Limb (tissue), 2 donors: ENCODE results near the gene RCOR2.

ENCODE experiments used
- DNase-seq, 2 donors: peaks; one replicate each; pipeline ENCODE4 v3.0.0-alpha.2; 2016; ENCODE audit errors: extremely low spot score in 2 of 2

The RCOR2 gene

GRCh38 chr11:63923319-63923718 lies 6.4 kb upstream of the RCOR2 start:
- DNase-seq: no peak

DNA sequence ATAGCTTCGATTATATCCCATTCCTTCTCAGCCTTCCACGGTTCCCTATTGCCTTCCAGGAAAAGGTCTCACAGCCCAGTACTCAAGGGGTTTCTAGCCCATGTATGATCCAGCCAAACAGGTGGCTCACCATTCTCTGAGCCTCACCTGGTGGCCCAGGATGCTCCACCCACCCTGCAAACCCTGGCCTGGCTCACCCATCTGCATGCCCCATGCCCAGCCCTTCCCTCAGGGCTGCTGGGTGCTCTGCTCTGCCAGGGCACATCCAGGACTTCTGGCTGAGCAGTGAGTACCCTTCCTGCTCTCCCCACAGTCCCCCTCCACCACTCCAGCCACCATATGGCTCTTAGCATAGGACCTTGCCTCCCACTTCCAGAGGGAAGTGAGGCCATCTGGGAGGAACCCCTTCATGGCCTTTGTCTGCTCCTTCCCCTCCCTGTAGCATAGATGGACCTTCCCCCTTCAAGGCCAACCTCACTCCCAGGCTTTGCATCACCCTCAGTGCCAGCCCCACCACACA lies 5.8 kb upstream of the RCOR2 start:
- no peak for DNase-seq

DNA sequence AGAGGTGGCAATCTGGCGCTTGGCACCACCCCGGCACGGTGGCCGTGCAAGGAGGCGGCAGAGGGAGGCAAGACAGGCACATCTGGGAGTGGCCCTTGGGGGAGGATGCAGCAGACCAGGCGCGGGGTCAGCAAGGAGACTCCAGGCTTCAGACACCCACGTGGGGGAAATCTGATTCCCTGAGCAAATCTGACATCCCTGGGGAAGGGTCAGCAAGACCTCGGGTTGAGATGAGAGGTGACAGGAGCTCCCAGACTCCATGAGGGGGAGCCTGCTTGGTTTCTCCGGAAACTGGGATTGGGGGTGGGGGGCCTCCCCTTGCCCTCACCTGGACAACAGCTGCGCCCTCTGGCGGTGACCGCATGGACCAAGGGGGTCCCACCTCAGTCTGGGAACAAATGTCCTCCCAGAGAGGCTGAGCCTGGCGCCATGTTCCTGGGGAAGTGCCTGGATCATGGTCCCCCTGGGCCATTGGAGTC lies 4.0 kb upstream of the RCOR2 start:
- DNase-seq: no peak

- peak in 1 of 2 donors; percentile 65 for DNase-seq
These were observed 3.4 kb upstream of the RCOR2 start for GRCh38 chr11:63920126-63920938.

GRCh38 chr11:63919267-63920125 lies 2.5 kb upstream of the RCOR2 start:
- DNase-seq: peak in 1 of 2 donors; percentile 80

DNA sequence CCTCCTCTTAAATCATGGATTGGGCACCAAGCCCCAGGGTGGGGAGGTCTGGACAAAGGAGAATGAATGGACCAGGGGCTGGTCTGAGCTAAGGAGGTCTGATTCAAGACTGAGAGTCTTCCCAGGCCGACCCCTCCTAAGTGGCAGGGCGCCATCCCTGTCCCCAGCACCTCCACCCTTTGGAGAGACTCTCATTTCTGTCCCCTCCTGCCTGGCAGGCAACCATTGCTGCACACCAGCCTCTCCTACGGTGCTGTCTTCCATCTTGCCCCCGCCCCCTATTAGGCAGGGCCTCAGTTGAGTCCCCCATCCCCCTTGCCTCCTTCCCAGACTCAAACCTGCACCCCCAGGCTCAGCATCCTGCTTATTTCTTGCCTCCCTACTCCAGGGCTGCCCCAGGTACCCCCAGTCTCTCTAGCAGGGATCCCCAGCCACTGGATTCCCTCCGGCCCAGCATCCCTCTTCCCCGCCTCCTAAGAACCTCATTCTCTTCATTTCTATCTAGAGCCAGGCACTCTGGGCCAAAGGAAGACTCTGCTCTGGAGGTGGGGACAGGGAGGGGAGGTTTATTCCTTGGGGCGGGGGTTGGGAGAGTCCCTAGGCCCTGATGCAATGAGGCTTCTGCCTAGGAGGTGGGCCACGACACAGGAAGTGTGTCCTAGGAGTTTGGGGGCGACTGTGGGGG lies 1.7 kb upstream of the RCOR2 start:
- DNase-seq: peak in 1 of 2 donors; percentile 67

DNA sequence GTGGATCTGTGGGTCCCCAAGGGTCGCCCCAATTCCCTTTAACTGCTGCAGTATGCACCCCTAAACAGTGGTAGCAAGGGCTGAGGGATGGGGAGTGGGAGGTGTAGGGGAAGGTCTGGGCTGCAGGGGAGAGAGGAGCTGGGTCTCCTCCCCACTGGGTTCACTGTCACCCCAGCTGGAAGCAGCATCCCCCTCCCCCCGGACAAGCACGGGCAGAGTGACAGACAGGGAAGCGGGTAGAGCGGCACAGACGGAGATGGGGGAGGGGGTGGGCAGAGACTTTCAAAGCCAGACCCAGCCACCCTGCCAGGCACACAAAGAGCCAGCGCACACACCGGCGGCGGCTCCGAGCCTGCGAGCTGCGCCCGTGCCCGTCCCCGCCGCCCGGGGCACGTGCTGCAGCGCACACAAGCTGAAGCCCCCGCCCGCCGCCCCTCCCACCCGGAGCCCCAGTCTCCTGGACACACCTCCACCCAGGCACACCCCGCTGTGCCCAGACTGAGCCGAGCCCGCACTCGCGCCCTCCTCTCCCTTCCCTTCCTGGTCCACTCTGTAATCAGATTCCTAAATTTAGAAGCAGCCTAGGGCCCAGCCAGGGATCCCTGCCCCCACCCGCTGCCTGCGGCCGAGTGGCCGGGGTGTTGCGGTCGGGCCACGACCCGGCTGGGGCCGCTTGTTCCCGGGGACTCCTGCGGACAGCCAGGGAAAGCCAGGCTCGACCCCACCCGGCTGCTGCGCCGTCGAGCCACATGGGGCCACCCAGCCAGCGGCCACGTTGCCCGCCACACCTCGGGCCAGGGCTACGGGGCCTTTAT lies 935 bp upstream of the RCOR2 start:
- DNase-seq: peak; percentile 61 to 85

GRCh38 chr11:63915961-63916836 lies 765 bp downstream of the RCOR2 start:
- peak in 1 of 2 donors; percentile 79 for DNase-seq

DNA sequence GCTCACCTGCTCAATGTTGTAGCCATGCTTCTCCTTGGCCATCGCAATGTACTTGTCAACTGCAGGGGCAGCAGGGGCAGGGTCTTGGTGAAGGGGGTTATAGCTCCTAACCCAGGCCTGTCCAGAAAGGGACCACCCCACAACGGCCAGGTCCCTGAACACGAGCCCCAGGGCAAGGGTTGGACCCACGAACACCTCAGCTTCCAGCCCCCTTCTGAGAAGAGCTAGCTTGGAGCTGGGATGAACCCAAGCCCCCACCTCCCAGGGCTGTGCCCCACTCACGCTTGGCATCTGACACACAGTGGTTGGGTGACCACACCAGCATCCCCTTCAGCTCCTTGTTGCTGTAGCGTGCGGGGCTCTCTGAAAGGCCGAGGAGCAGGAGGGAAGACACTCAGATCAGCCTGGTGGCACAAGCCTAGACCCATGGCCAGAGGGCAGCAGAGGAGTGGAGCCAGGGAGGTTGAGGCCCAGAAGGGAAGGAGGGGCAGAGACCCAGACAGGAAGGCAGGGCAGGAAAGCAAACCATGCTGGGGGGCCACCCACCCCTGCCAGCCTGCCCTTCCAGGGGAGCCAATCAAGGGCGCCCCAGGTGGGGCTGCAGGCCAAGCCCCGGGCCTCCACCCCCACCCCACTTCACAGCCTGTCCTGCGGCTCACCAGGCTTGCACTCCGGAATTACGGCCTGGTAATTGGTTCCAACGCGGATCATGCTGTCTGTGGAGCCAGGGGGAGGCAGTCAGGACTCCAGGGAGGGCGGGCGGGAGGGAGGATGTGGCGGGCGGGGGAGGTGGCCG lies 1.9 kb downstream of the RCOR2 start:
- no peak for DNase-seq

DNA sequence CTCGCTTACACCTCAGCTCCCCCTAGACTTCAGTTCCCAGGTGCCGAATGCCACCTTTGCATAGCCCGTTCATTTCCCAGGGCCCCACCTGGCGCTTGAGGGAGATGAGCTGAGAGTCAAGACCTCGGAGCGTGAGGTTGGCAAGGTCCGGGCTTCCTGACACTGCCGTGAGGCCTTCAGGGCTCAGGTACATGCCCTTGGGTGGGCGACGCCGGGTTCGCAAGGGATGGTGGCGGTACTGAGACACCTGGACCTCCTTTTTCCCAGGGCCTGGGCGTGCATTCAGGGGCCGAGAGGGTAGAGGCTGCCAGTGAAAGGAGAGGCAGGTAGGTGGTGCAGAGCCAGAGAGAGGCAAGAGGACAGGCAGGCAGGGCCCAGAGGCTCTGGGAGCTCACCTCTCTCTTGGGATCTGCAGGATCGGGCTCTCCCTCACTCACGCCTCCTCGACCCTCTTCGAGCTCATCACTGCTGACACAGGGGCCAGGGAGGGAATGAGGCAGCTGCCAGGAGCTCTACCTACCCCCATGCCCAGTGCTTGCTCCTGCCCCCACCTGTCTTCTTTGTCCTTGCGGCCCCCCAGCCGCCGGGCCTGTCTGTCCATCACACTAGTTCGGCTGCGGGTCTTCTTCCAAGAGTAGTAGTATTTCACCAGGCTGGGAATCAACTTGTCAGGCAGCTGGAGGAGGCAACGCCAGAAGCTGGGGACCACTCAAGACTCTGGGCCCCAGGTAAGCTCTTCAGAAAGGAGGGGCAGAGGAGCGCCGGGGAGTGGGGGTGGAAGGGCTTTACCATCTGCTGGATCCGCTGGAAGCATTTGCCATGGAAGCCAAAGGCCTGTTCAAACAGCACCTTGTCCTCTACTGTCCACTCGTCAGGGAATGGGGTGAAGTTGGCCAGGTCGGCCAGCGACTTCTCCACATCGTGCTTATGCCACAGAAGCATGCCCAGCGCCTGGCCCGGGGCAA lies 2.8 kb downstream of the RCOR2 start:
- DNase-seq: no peak

GRCh38 chr11:63912678-63913077 lies 4.3 kb downstream of the RCOR2 start:
- DNase-seq: no peak

GRCh38 chr11:63911876-63912275 lies 5.1 kb downstream of the RCOR2 start:
- DNase-seq: no peak

- DNase-seq: no peak
These were observed 5.5 kb downstream of the RCOR2 start for GRCh38 chr11:63911440-63911839.

- no peak for DNase-seq
These were observed 6.3 kb downstream of the RCOR2 start for GRCh38 chr11:63910675-63911074.

- DNase-seq: peak in 1 of 2 donors; percentile 71
These were observed 7.1 kb downstream of the RCOR2 start for GRCh38 chr11:63909591-63910506.

DNA sequence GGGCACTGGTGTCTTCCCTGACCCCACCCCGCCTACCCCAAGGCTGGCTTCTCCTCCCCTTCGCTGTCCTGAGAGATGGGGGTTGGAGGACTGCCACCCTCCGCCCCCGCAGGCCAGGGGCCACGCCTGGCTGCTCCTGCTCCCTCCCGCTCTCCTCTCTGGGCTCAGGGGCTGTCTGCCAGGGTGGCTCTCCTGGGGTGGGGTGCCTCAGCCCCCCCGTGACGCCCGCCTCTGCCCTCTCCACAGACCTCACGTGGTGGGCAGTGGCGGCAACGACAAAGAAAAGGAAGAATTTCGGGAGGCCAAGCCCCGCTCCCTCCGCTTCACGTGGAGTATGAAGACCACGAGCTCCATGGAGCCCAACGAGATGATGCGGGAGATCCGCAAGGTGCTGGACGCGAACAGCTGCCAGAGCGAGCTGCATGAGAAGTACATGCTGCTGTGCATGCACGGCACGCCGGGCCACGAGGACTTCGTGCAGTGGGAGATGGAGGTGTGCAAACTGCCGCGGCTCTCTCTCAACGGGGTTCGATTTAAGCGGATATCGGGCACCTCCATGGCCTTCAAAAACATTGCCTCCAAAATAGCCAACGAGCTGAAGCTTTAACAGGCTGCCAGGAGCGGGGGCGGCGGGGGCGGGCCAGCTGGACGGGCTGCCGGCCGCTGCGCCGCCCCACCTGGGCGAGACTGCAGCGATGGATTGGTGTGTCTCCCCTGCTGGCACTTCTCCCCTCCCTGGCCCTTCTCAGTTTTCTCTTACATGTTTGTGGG lies 8.1 kb downstream of the RCOR2 start:
- DNase-seq: no peak
